Neutrophil (primary cell): Measurements from ENCODE around the gene POU6F2.

Experiments
- H3K27ac ChIP-seq: fragments of 200-600 bp; sonication (generic); 2 replicates; pipeline ENCODE4 v1.5.1; 2016; ENCODE audit warnings: mild to moderate bottlenecking, moderate library complexity
- H3K27me3 ChIP-seq: fragments of 200-600 bp; sonication (generic); 2 replicates; pipeline ENCODE4 v1.6.0; 2016; ENCODE audit warnings: mild to moderate bottlenecking
- H3K36me3 ChIP-seq: fragments of 200-600 bp; sonication (generic); 2 replicates; pipeline ENCODE4 v1.5.1; 2017
- H3K4me1 ChIP-seq, 2 experiments: fragments of 200-600 bp in 1 of 2; sonication (generic) in 1 of 2; 1 replicate in 1 of 2; 2 replicates in 1 of 2; pipeline versions ENCODE4 v1.5.1 to v1.6.1; 2013 to 2016; ENCODE audit warnings: low read depth in 1 of 2, low read length in 1 of 2, mild to moderate bottlenecking in 1 of 2, moderate library complexity in 1 of 2; ENCODE audit not compliant: control insufficient read depth in 1 of 2, insufficient read depth in 1 of 2
- H3K4me3 ChIP-seq, 2 experiments: fragments of 200-600 bp in 1 of 2; sonication (generic) in 1 of 2; 1 replicate in 1 of 2; 2 replicates in 1 of 2; pipeline ENCODE4 v1.5.1; 2013 to 2016; ENCODE audit warnings: low read depth in 1 of 2, low read length in 1 of 2, mild to moderate bottlenecking in 1 of 2, moderate library complexity in 1 of 2
- H3K9me3 ChIP-seq: fragments of 200-600 bp; sonication (generic); 2 replicates; pipeline ENCODE4 v1.5.1; 2016
- TF ChIP-seq, protein P1 (sequence below): fragments of 200-600 bp; sonication (generic); IDR thresholded peaks from 2 replicates; pipeline ENCODE4 v1.5.1; 2016; ENCODE audit warnings: antibody characterized with exemption

The POU6F2 gene

DNA sequence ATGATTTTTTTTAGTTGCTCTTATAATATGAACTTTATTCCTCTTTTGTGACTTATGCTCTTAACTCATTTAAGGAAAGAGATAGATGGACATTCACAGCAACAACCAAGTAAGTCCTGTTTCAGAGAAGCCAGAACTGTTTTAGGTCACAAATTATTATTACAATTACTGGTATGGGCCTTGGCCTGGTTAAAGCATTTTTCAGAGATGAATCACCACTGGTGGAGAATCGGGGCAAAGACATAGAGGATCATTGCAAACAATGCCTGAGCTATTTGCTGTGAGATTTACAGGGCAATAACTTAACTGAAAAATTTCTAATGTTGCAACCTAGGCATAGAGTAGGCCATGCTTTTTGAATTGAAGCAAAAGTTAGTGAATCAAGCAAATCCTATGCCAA lies 450.5 kb downstream of the POU6F2 start:
- Histone ChIP-seq H3K27me3 (no peaks in the 10 kb centered on the region), H3K36me3 (no peaks in the 10 kb centered on the region), H3K9me3 (no peaks in the 10 kb centered on the region), H3K4me1 (peaks cover 6 to 7% of the 10 kb centered on the region in 2 experiments), H3K27ac (no peak overlapping the region), H3K4me3 (no peak overlapping the region)
- TF ChIP-seq, protein P1, sequence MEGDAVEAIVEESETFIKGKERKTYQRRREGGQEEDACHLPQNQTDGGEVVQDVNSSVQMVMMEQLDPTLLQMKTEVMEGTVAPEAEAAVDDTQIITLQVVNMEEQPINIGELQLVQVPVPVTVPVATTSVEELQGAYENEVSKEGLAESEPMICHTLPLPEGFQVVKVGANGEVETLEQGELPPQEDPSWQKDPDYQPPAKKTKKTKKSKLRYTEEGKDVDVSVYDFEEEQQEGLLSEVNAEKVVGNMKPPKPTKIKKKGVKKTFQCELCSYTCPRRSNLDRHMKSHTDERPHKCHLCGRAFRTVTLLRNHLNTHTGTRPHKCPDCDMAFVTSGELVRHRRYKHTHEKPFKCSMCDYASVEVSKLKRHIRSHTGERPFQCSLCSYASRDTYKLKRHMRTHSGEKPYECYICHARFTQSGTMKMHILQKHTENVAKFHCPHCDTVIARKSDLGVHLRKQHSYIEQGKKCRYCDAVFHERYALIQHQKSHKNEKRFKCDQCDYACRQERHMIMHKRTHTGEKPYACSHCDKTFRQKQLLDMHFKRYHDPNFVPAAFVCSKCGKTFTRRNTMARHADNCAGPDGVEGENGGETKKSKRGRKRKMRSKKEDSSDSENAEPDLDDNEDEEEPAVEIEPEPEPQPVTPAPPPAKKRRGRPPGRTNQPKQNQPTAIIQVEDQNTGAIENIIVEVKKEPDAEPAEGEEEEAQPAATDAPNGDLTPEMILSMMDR, result no peak

GRCh38 chr7:39429421-39429820 lies 451.7 kb downstream of the POU6F2 start:
- Histone ChIP-seq H3K4me1 (peaks cover 6 to 7% of the 10 kb centered on the region in 2 experiments), H3K27ac (no peak overlapping the region), H3K4me3 (no peak overlapping the region), H3K27me3 (no peaks in the 10 kb centered on the region), H3K36me3 (no peaks in the 10 kb centered on the region), H3K9me3 (no peaks in the 10 kb centered on the region)
- TF ChIP-seq, protein P1, result no peak

DNA sequence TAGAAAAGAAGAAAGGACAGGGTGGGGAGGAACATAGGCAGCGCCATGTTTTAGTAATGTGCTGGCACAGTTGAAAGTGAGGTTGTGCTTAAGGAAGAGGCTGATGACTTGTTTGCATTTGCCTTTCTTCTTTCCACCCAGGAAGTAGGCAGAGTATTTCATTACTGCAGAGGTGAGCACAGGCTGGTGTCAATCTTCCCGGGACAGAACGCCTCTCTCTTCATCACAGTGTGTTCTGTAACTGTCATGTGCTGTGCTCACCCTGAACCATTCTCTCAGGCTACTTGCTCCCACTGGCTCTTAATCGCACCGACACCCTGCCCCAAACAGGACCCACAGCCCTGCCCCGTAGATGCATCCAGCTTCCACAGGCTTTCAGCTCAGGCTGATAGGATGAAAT lies 452.7 kb downstream of the POU6F2 start:
- no peaks in the 10 kb centered on the region for H3K36me3 ChIP-seq
- peaks cover 6 to 7% of the 10 kb centered on the region in 2 experiments for H3K4me1 ChIP-seq
- no peak overlapping the region for H3K27ac ChIP-seq
- H3K9me3 ChIP-seq, result no peaks in the 10 kb centered on the region
- no peak overlapping the region for H3K4me3 ChIP-seq
- TF ChIP-seq, protein P1, result no peak
- H3K27me3 ChIP-seq, result no peaks in the 10 kb centered on the region

DNA sequence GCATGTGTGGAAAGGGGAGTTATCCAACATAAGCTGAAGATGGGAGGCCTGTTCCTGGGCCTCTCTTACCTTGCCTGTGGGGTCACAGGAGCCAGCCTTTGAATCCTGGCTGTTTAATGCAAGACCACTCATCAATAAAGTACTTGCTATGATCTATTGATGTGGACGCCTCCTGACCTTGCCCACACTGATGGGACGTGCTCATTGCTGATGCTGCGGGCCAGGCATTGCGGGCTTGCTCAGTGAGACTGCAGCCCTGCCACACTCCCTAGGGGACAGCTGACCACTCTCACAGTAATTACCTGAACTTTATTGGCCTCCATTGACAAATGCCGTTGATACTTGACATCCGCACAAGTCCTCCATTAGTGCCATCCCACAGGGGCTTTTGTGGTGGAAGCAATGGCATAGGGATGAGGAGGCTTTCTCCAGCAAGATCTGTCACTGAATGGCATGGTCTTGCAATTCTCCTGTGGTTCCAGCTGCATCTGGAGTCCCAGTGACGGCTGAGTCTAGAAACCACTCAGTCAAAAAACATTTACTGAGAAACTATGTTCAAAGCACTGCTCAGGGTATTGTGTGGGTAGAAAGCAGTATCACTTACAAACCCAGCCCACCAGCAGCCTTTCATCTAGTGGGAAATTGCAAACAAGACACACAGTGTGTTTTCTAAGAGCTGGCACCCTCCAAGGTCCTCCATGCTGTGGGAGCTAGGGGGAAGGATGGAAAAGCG lies 453.4 kb downstream of the POU6F2 start:
- Histone ChIP-seq H3K27me3 (no peaks in the 10 kb centered on the region), H3K9me3 (no peaks in the 10 kb centered on the region), H3K4me1 (peaks cover 6 to 7% of the 10 kb centered on the region in 2 experiments), H3K27ac (no peak overlapping the region), H3K36me3 (no peaks in the 10 kb centered on the region), H3K4me3 (no peak overlapping the region)
- TF ChIP-seq, protein P1, result no peak

DNA sequence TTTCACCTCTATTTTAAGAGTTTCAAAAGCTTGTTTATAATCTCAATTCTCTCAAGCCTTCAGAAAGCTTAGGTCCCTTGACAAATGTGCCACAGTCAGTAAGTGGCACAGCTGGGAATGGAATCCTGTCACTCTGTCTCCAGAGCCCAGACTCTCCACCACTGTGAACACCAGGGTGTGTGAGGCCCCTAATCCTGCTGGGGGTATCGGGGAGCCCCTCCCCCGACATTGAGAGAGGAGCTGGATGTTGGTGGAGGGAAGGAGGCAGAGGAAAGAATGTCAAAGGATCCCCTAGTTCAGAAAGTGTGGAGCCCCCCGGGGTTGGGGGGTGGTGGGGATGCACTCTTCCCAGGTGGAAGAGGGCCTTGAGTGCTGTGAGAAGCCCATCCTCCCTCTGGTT lies 454.7 kb downstream of the POU6F2 start:
- TF ChIP-seq, protein P1, result no peak
- H3K36me3 ChIP-seq, result no peaks in the 10 kb centered on the region
- no peaks in the 10 kb centered on the region for H3K9me3 ChIP-seq
- no peak overlapping the region for H3K27ac ChIP-seq
- H3K27me3 ChIP-seq, result no peaks in the 10 kb centered on the region
- no peak overlapping the region for H3K4me3 ChIP-seq
- H3K4me1 ChIP-seq, result peaks cover 6 to 7% of the 10 kb centered on the region in 2 experiments
